ENCODE results near the gene CUBN. TPM values are rescaled to one million over a fixed set of nuclear protein-coding genes. Genes with fewer than 3 reads are reported as not detected.

The CUBN gene
- total RNA-seq, 1 experiment from 2014 or later, result 0.46 TPM

DNA sequence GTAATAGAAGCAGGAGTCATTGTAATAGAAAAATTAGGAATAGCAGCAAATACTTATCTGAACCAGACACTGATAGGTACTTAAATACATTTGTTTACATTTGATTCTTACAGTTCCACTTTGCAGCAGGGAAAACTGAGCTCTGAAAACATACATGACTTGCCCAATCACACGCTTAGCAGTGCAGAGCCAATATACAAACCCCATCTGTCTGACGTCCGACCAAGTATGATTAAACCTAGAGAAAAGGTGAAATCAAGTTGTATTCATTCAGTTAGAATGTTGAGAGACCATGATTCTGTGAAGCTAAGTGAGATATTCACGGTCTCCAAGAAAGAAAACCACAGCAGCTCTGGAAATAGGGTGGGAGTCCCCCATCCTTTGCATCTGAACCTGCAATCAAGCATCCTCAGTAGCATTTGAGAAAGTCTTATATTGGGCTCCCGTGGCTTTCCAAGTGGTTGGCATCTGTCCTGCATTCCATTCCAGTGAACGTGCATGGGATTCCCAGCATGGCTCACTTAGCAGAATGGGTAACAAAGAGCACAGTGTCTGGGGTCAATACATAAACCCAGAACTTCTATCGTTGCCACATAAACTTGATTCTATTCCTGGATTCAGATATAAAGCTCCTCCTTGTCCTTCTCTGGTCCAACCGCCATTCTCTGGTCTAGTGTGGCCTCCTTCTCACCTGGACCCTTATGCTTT, 163.7 kb downstream of the CUBN start (continued):
- TF ChIP-seq, protein P1, sequence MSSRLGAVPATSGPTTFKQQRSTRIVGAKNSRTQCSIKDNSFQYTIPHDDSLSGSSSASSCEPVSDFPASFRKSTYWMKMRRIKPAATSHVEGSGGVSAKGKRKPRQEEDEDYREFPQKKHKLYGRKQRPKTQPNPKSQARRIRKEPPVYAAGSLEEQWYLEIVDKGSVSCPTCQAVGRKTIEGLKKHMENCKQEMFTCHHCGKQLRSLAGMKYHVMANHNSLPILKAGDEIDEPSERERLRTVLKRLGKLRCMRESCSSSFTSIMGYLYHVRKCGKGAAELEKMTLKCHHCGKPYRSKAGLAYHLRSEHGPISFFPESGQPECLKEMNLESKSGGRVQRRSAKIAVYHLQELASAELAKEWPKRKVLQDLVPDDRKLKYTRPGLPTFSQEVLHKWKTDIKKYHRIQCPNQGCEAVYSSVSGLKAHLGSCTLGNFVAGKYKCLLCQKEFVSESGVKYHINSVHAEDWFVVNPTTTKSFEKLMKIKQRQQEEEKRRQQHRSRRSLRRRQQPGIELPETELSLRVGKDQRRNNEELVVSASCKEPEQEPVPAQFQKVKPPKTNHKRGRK (CRISPR knock-in tag; IDR thresholded peaks at IDR 0.05; ENCODE audit: borderline replicate concordance), result no peak
- TF ChIP-seq JUN (CRISPR knock-in tag; IDR thresholded peaks at IDR 0.05), result no peak
- no peak for TF ChIP-seq GTF2I (CRISPR knock-in tag; conservative IDR thresholded peaks at IDR 0.05)
- TF ChIP-seq, protein P2, sequence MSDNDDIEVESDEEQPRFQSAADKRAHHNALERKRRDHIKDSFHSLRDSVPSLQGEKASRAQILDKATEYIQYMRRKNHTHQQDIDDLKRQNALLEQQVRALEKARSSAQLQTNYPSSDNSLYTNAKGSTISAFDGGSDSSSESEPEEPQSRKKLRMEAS (CRISPR knock-in tag; IDR thresholded peaks at IDR 0.05), result no peak
- no peak for TF ChIP-seq ATF3 (CRISPR knock-in tag; conservative IDR thresholded peaks at IDR 0.05)

DNA sequence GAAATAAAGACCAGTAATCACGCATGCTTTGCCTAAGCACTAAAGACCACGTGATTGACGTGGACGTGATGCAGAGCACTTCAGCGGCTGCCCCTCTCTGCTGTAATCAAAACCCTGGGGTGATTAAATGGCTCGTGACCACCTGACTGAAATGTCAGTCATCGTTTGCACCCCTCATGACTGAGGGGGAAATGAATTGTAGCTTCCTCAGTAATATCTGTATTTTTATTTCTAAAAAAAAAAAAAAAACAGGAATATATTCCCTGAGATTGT, 164.3 kb downstream of the CUBN start:
- H3K4me1 Mint-ChIP-seq, result peaks cover 30% of the 10 kb centered on the region
- ChIA-PET CTCF (no interaction called here), POLR2A (no interaction called here)
- ATAC-seq (no peak), DNase-seq (ENCODE audit: low spot score) (no peak)
- TF ChIP-seq HMGA2 (CRISPR knock-in tag; IDR thresholded peaks at IDR 0.05), result no peak
- TF ChIP-seq NR2C2 (CRISPR knock-in tag; IDR thresholded peaks at IDR 0.05), result no peak
- TF ChIP-seq NFYB (CRISPR knock-in tag; conservative IDR thresholded peaks at IDR 0.05; ENCODE audit: low read depth), result no peak
- TF ChIP-seq KAT7 (CRISPR knock-in tag; IDR thresholded peaks at IDR 0.05; ENCODE audit: borderline replicate concordance), result no peak
- TF ChIP-seq NR3C1 (CRISPR knock-in tag; conservative IDR thresholded peaks at IDR 0.05; ENCODE audit: low read depth), result no peak
- TF ChIP-seq CREB1 (CRISPR knock-in tag; IDR thresholded peaks at IDR 0.05), result no peak
- TF ChIP-seq CDX4 (CRISPR knock-in tag; IDR thresholded peaks at IDR 0.05; ENCODE audit: borderline replicate concordance), result no peak
- TF ChIP-seq PRRX2 (CRISPR knock-in tag; IDR thresholded peaks at IDR 0.05), result no peak
- TF ChIP-seq ZSCAN18 (CRISPR knock-in tag; IDR thresholded peaks at IDR 0.05), result no peak
- TF ChIP-seq TEAD4 (CRISPR knock-in tag; IDR thresholded peaks at IDR 0.05), result no peak
- no peak for TF ChIP-seq CREM (CRISPR knock-in tag; IDR thresholded peaks at IDR 0.05)
- no peak for TF ChIP-seq FOXP1 (CRISPR knock-in tag; IDR thresholded peaks at IDR 0.05; ENCODE audit: borderline replicate concordance)
- no peak for TF ChIP-seq ZNF232 (CRISPR knock-in tag; IDR thresholded peaks at IDR 0.05)
- TF ChIP-seq, protein P3, sequence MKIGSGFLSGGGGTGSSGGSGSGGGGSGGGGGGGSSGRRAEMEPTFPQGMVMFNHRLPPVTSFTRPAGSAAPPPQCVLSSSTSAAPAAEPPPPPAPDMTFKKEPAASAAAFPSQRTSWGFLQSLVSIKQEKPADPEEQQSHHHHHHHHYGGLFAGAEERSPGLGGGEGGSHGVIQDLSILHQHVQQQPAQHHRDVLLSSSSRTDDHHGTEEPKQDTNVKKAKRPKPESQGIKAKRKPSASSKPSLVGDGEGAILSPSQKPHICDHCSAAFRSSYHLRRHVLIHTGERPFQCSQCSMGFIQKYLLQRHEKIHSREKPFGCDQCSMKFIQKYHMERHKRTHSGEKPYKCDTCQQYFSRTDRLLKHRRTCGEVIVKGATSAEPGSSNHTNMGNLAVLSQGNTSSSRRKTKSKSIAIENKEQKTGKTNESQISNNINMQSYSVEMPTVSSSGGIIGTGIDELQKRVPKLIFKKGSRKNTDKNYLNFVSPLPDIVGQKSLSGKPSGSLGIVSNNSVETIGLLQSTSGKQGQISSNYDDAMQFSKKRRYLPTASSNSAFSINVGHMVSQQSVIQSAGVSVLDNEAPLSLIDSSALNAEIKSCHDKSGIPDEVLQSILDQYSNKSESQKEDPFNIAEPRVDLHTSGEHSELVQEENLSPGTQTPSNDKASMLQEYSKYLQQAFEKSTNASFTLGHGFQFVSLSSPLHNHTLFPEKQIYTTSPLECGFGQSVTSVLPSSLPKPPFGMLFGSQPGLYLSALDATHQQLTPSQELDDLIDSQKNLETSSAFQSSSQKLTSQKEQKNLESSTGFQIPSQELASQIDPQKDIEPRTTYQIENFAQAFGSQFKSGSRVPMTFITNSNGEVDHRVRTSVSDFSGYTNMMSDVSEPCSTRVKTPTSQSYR (CRISPR knock-in tag; IDR thresholded peaks at IDR 0.05), result no peak
- TF ChIP-seq ZNF396 (CRISPR knock-in tag; IDR thresholded peaks at IDR 0.05; ENCODE audit: borderline replicate concordance), result no peak
- TF ChIP-seq RORB (CRISPR knock-in tag; IDR thresholded peaks at IDR 0.05), result no peak
- H3K27me3 Mint-ChIP-seq (ENCODE audit: low read depth), result no peaks in the 10 kb centered on the region
- no peaks in the 10 kb centered on the region for H3K9me3 Mint-ChIP-seq
- no peaks in the 10 kb centered on the region for H3K36me3 Mint-ChIP-seq
- no peak overlapping the region for H3K27ac Mint-ChIP-seq
- no peak overlapping the region for H3K4me3 Mint-ChIP-seq

Measured in WTC11 (cell line).